Progenitor cell of endocrine pancreas (in vitro differentiated cells): ENCODE measurements around the gene ARHGAP26. TPM values are rescaled to one million over a fixed set of nuclear protein-coding genes. Genes with fewer than 3 reads are reported as not detected.

Experiments used
- DNase-seq: peaks from one replicate; pipeline ENCODE4 v3.0.0; 2021; ENCODE audit warnings: low spot score; ENCODE audit not compliant: unreplicated experiment
- H3K27ac Mint-ChIP-seq: 2 replicates; pipeline ENCODE4 v1.8.0; 2021; ENCODE audit warnings: mild to moderate bottlenecking, moderate library complexity, mixed read lengths
- H3K27me3 Mint-ChIP-seq: 2 replicates; pipeline ENCODE4 v1.8.0; 2021; ENCODE audit warnings: mixed read lengths
- H3K36me3 Mint-ChIP-seq: 2 replicates; pipeline ENCODE4 v1.8.0; 2022; ENCODE audit warnings: mixed read lengths; ENCODE audit not compliant: insufficient read depth
- H3K4me1 Mint-ChIP-seq: 2 replicates; pipeline ENCODE4 v1.8.0; 2021; ENCODE audit warnings: low read depth, mixed read lengths
- H3K4me3 Mint-ChIP-seq: 2 replicates; pipeline ENCODE4 v1.8.0; 2021; ENCODE audit warnings: low read depth, mild to moderate bottlenecking, moderate library complexity, mixed read lengths
- H3K9me3 Mint-ChIP-seq: 2 replicates; pipeline ENCODE4 v1.8.0; 2021; ENCODE audit warnings: low read depth, mixed read lengths
- total RNA-seq: library from RNA; stranded (reverse); gene quantifications from 2 replicates; pipeline ENCODE4 v1.2.1, GENCODE V29; 2021
- TF ChIP-seq, protein P1 (sequence below): fragments of 200-600 bp; sonication (generic); IDR thresholded peaks from one replicate; pipeline ENCODE4 v1.5.0; 2021; ENCODE audit warnings: antibody characterized with exemption, mild to moderate bottlenecking; ENCODE audit not compliant: unreplicated experiment

ARHGAP26 gene
- total RNA-seq, 1 donor from 2014 or later: 21.3 TPM

DNA sequence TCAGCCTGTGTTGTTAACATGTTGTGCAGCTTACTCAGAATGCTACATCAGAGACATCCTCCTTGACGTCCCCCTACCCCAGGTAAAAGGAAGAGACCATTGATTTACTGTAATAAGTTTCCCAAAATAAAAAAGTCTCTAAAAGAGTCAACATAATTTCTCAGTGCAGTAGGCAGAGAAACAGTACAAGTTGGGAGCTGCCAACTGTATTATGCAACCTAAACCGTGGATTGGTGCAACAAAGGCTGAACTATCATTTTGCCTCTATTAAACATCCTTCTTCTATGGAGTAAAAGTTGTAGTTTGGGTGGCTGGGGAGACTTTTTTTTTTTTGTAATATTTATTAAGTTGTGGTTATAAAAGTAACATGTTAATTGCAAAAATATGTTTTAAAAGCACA lies 425.3 kb downstream of the ARHGAP26 start:
- Mint-ChIP-seq H3K36me3 (peaks cover 6% of the 10 kb centered on the region), H3K27ac (no peak overlapping the region), H3K27me3 (no peaks in the 10 kb centered on the region), H3K9me3 (peaks cover 6% of the 10 kb centered on the region), H3K4me3 (no peak overlapping the region), H3K4me1 (peaks cover 1% of the 10 kb centered on the region)
- TF ChIP-seq, protein P1, sequence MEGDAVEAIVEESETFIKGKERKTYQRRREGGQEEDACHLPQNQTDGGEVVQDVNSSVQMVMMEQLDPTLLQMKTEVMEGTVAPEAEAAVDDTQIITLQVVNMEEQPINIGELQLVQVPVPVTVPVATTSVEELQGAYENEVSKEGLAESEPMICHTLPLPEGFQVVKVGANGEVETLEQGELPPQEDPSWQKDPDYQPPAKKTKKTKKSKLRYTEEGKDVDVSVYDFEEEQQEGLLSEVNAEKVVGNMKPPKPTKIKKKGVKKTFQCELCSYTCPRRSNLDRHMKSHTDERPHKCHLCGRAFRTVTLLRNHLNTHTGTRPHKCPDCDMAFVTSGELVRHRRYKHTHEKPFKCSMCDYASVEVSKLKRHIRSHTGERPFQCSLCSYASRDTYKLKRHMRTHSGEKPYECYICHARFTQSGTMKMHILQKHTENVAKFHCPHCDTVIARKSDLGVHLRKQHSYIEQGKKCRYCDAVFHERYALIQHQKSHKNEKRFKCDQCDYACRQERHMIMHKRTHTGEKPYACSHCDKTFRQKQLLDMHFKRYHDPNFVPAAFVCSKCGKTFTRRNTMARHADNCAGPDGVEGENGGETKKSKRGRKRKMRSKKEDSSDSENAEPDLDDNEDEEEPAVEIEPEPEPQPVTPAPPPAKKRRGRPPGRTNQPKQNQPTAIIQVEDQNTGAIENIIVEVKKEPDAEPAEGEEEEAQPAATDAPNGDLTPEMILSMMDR: no peak
- DNase-seq: no peak

DNA sequence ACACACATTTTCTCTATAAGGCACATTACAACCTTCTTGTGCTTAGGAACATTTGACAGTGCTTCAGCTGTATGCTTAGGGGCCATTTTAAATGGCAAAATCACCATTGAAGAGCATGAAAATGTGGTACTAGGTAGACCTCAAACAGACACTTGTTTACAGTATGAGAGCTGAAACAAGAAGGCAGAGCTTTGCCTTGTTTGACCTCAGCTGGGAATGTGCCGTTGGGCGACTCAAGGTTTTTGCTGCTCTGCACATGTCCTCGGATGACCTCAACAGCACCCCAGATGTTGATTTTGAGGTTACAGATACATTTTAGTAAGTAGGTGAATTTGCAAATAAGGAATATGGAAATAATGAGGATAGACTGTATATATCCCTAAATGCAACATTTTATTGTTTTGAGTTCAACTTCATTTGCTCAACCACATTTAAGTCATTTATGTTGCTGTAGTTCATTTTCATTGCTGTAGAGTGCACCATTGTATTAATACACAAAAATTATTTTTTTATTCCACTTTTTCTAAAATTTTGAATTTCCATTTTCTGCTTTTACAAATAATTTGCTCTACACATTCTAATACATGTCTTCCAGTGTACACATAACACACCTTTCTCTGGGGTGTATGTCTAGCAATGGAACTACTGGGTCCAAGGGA lies 426.6 kb downstream of the ARHGAP26 start:
- peaks cover 1% of the 10 kb centered on the region for H3K4me1 Mint-ChIP-seq
- no peaks in the 10 kb centered on the region for H3K27me3 Mint-ChIP-seq

DNA sequence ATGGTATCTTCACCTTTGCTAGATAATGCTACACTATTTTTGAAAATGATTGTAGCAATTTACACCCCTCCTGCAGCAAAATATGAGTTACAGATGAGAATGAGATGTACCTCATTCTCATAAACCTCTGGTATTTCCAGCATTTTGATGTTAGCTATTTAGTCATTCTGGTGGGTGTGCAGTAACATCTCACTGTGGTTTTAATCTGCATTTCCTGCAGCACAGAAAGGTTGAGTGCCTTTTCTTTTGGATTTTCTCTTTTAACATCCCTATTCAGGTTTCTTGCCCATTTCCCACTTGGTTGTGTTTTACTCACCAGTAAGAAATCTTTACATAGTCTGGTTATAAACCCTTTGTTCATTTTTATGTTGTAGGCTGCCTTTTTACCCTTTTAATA lies 427.1 kb downstream of the ARHGAP26 start:
- Mint-ChIP-seq H3K27ac (no peak overlapping the region), H3K4me3 (no peak overlapping the region), H3K9me3 (peaks cover 9% of the 10 kb centered on the region), H3K36me3 (peaks cover 5% of the 10 kb centered on the region), H3K27me3 (no peaks in the 10 kb centered on the region), H3K4me1 (peaks cover 1% of the 10 kb centered on the region)
- TF ChIP-seq, protein P1: no peak
- DNase-seq: no peak

More for the DNA sequence above, 426.6 kb downstream of the ARHGAP26 start:
- TF ChIP-seq, protein P1: no peak
- H3K36me3 Mint-ChIP-seq: peaks cover 4% of the 10 kb centered on the region
- peaks cover 6% of the 10 kb centered on the region for H3K9me3 Mint-ChIP-seq
- no peak for DNase-seq
- H3K4me3 Mint-ChIP-seq: no peak overlapping the region
- no peak overlapping the region for H3K27ac Mint-ChIP-seq

DNA sequence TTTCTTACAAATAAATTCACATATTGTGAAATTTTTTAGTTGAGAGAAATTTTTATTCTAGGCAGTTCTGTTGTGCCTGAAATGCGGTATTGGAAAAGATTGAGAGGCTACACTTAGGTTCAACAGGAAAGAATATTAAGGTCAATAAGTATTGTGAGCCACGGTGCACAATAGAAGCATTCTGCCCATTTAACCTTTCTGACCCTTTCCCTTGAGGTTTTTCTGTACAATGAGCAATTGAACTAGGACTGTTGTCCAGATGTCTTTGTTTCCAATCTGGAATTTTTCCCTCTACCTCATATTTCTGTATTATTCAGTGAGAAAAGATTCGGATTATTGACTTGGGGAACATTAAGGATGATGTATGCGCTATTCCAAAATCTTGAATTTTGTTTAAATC lies 428.2 kb downstream of the ARHGAP26 start:
- TF ChIP-seq, protein P1: no peak
- H3K36me3 Mint-ChIP-seq: peaks cover 7% of the 10 kb centered on the region
- no peak overlapping the region for H3K4me3 Mint-ChIP-seq
- peaks cover 11% of the 10 kb centered on the region for H3K9me3 Mint-ChIP-seq
- H3K27me3 Mint-ChIP-seq: no peaks in the 10 kb centered on the region
- H3K4me1 Mint-ChIP-seq: peaks cover 1% of the 10 kb centered on the region
- H3K27ac Mint-ChIP-seq: no peak overlapping the region
- DNase-seq: no peak

DNA sequence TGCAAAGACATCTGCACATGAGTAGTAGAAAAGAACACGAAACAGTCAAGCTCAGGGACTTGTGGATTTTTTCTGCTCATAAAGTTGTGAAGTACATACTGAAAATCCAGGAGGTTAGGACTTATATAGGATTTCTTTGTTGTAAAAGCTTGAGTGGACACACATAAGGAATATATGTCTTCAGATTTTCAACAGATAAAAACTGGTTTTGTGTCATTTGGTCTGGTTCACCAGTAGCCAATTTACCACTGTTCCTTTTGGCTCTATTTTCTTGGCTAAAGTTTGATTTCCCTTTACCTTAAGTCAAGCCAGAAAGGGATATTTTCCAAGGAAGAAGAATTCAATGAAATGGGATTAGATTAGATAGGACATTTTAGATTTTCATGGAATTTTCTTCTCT lies 429.0 kb downstream of the ARHGAP26 start:
- TF ChIP-seq, protein P1: no peak
- Mint-ChIP-seq H3K9me3 (peaks cover 11% of the 10 kb centered on the region), H3K27ac (no peak overlapping the region), H3K27me3 (no peaks in the 10 kb centered on the region), H3K4me1 (peaks cover 1% of the 10 kb centered on the region), H3K36me3 (peaks cover 7% of the 10 kb centered on the region), H3K4me3 (no peak overlapping the region)
- DNase-seq: no peak
